ENCODE measurements around the gene GTPBP8. TPM values are rescaled to one million over a fixed set of nuclear protein-coding genes. Genes with fewer than 3 reads are reported as not detected.

The GTPBP8 gene
- total RNA-seq, 1 experiment from 2014 or later = 29.8 TPM

- H3K27me3 Mint-ChIP-seq (ENCODE audit: low read depth) = no peaks in the 10 kb centered on the region
- Histone ChIP-seq H4K8ac (replicated peaks; ENCODE audit: insufficient read length, low read depth, low read length) (no peak overlapping the region), H2AK5ac (ENCODE audit: insufficient read length, low read length) (no peak overlapping the region), H3K23ac (ENCODE audit: insufficient read length, low read depth, low read length) (no peak overlapping the region), H2BK120ac (ENCODE audit: low read depth, low read length, poor library complexity, severe bottlenecking) (no peak overlapping the region), H2BK15ac (ENCODE audit: low read depth, low read length) (no peak overlapping the region), H2BK20ac (ENCODE audit: low read depth, low read length, poor library complexity, severe bottlenecking) (no peak overlapping the region), H3K27me3 (ENCODE audit: insufficient read depth, low read length) (no peaks in the 10 kb centered on the region), H3K23me2 (ENCODE audit: insufficient read length, low read depth, low read length, poor library complexity, severe bottlenecking) (no peaks in the 10 kb centered on the region), H2BK12ac (ENCODE audit: insufficient read length, low read depth, low read length) (no peak overlapping the region), H3K27ac (ENCODE audit: insufficient read length, low read depth, low read length) (no peak overlapping the region), H3T11ph (ENCODE audit: low read length) (no peak overlapping the region), H3K9ac (ENCODE audit: extremely low read depth, insufficient read length, low read length) (no peak overlapping the region), H3K9me3 (ENCODE audit: control insufficient read depth, low read depth, low read length) (no peaks in the 10 kb centered on the region), H3K4me2 (ENCODE audit: insufficient read depth, insufficient read length, low read length) (no peak overlapping the region), H4K91ac (ENCODE audit: insufficient read length, low read depth, low read length) (no peak overlapping the region), H3K4ac (ENCODE audit: low read depth, low read length) (no peak overlapping the region), H3K4me1 (ENCODE audit: insufficient read depth, low read length) (no peaks in the 10 kb centered on the region), H3K79me1 (ENCODE audit: insufficient read depth, low read depth, low read length, poor library complexity, severe bottlenecking) (no peaks in the 10 kb centered on the region), H3K79me2 (ENCODE audit: insufficient read depth, low read length) (no peaks in the 10 kb centered on the region), H3K56ac (ENCODE audit: insufficient read length, low read depth, low read length) (no peak overlapping the region), H3K14ac (ENCODE audit: insufficient read depth, low read length) (no peak overlapping the region), H4K5ac (ENCODE audit: insufficient read length, low read depth, low read length) (no peak overlapping the region), H3K18ac (ENCODE audit: insufficient read length, low read depth, low read length) (no peak overlapping the region), H2AFZ (ENCODE audit: low read length) (no peak overlapping the region), H2BK5ac (ENCODE audit: insufficient read length, low read length) (no peak overlapping the region), H4K20me1 (ENCODE audit: control insufficient read depth, insufficient read depth, insufficient read length) (no peaks in the 10 kb centered on the region)
- H3K4me1 Mint-ChIP-seq = peaks cover 3 to 6% of the 10 kb centered on the region in 2 experiments; a peak in 2 of 4 replicates
- no peak for TF ChIP-seq CTCF (conservative IDR thresholded peaks at IDR 0.05)
- no peak overlapping the region for H3K27ac Mint-ChIP-seq
- H3K9me3 Mint-ChIP-seq = peaks cover 0 to 5% of the 10 kb centered on the region in 2 experiments; a peak in 1 of 5 replicates
- no peak overlapping the region for H3K4me3 Mint-ChIP-seq
- H3K36me3 Mint-ChIP-seq (ENCODE audit: insufficient read depth in 1 of 3, low read depth in 3 of 3) = no peaks in the 10 kb centered on the region
- no peak for DNase-seq
Observed at GRCh38 chr3:112956351-112956750, 34.4 kb upstream of the GTPBP8 start.

Data from H9 (cell line).